ENCODE measurements around the gene SLC25A4. TPM values are rescaled to one million over a fixed set of nuclear protein-coding genes. Genes with fewer than 3 reads are reported as not detected.

The SLC25A4 gene
- total and polyA plus RNA-seq, 12 donors, result 511 to 2,916 (median 1,758) TPM

- H3K4me1 ChIP-seq, result peaks cover 2 to 49% (median 16%) of the 10 kb centered on the region in 9 donors
- H3K27ac ChIP-seq, result peak overlapping the region; percentile 64 to 93 (median 82)
- H3K27me3 ChIP-seq, result peaks cover 0 to 22% (median 0%) of the 10 kb centered on the region in 7 donors
- no peak for TF ChIP-seq CTCF (IDR thresholded peaks at IDR 0.05)
- 34 to 37% methylated on average over 24 of the region's 24 CpGs for WGBS, 2 donors
- peak; percentile 38 to 41 for DNase-seq
- peak; percentile 48 to 75 (median 69) for ATAC-seq
- intact Hi-C loops (cut with DNase I), result loop anchor here in 4 of 10 donors (2.0 to 10.0 kb wide), 5 partner anchors 47 to 133 kb away; no protein-coding TSS in a partner anchor
- H3K36me3 ChIP-seq, result no peaks in the 10 kb centered on the region
- no peaks in the 10 kb centered on the region for H3K9me3 ChIP-seq
- peak overlapping the region in 7 of 10 donors; percentile 10 to 30 (median 25) for H3K4me3 ChIP-seq
Measured at GRCh38 chr4:185137233-185137925, 5.7 kb upstream of the SLC25A4 start.

GRCh38 chr4:185138161-185138560 lies 4.9 kb upstream of the SLC25A4 start:
- H3K4me1 ChIP-seq, result peaks cover 2 to 53% (median 19%) of the 10 kb centered on the region in 9 donors
- no peaks in the 10 kb centered on the region for H3K36me3 ChIP-seq
- no peaks in the 10 kb centered on the region for H3K9me3 ChIP-seq
- intact Hi-C loops (cut with DNase I), result loop anchor here in 4 of 10 donors (5.0 to 10.0 kb wide), 4 partner anchors 47 to 133 kb away; no protein-coding TSS in a partner anchor
- no peak for TF ChIP-seq CTCF (IDR thresholded peaks at IDR 0.05)
- H3K27me3 ChIP-seq, result peaks cover 0 to 30% (median 0%) of the 10 kb centered on the region in 7 donors
- peak overlapping the region in 2 of 10 donors; percentile 10 to 26 for H3K4me3 ChIP-seq
- no peak for ATAC-seq
- no peak for DNase-seq
- WGBS, 2 donors, result 37 to 50% methylated on average over 10 of the region's 10 CpGs
- H3K27ac ChIP-seq, result peak overlapping the region in 9 of 10 donors; percentile 74 to 93 (median 82)

GRCh38 chr4:185139736-185140135 lies 3.3 kb upstream of the SLC25A4 start:
- no peak for DNase-seq
- Histone ChIP-seq H3K36me3 (peaks cover 0 to 4% (median 0%) of the 10 kb centered on the region in 9 donors), H3K27me3 (peaks cover 0 to 43% (median 0%) of the 10 kb centered on the region in 7 donors), H3K4me3 (no peak overlapping the region), H3K9me3 (no peaks in the 10 kb centered on the region), H3K27ac (peak overlapping the region in 8 of 10 donors; percentile 13 to 93 (median 53)), H3K4me1 (peaks cover 2 to 58% (median 19%) of the 10 kb centered on the region in 9 donors)
- intact Hi-C loops (cut with DNase I), result loop anchor here in 5 of 10 donors (5.0 to 10.0 kb wide), 5 partner anchors 43 to 135 kb away; no protein-coding TSS in a partner anchor
- WGBS, 2 donors, result 35 to 60% methylated on average over 6 of the region's 6 CpGs
- ATAC-seq, result no peak
- no peak for TF ChIP-seq CTCF (IDR thresholded peaks at IDR 0.05)

- Histone ChIP-seq H3K27me3 (peaks cover 0 to 45% (median 0%) of the 10 kb centered on the region in 7 donors), H3K27ac (peak overlapping the region; percentile 83 to 94 (median 92)), H3K4me3 (peak overlapping the region in 1 of 10 donors; percentile 80), H3K9me3 (no peaks in the 10 kb centered on the region), H3K36me3 (peaks cover 0 to 24% (median 10%) of the 10 kb centered on the region in 9 donors), H3K4me1 (peaks cover 2 to 62% (median 19%) of the 10 kb centered on the region in 9 donors)
- TF ChIP-seq CTCF (IDR thresholded peaks at IDR 0.05), result no peak
- WGBS, 2 donors, result 54 to 72% methylated on average over 6 of the region's 6 CpGs
- ATAC-seq (no peak), DNase-seq (no peak)
- intact Hi-C loops (cut with DNase I), result loop anchor here in 1 of 10 donors (5.0 kb wide), 1 partner anchor 41 kb away; no protein-coding TSS in a partner anchor
Measured at GRCh38 chr4:185141777-185142176, 1.3 kb upstream of the SLC25A4 start.
